Mesenchymal stem cell (in vitro differentiated cells and primary cell): ENCODE results near the gene KIFC3.

Source experiments
- DNase-seq: peaks from one replicate; pipeline ENCODE4 v3.0.0-alpha.2; 2013
- H2AFZ ChIP-seq: one replicate; pipeline ENCODE4 v1.6.1; 2013; ENCODE audit warnings: low read depth, mild to moderate bottlenecking, control low read depth, inconsistent platforms, low read length, moderate library complexity
- H2AK5ac ChIP-seq: 2 replicates; pipeline ENCODE4 v1.6.1; 2013; ENCODE audit warnings: low read length, moderate library complexity, mild to moderate bottlenecking, inconsistent platforms; ENCODE audit not compliant: severe bottlenecking
- H2BK120ac ChIP-seq: one replicate; pipeline ENCODE4 v1.6.1; 2013; ENCODE audit warnings: low read depth, mild to moderate bottlenecking, inconsistent platforms, low read length, moderate library complexity
- H2BK12ac ChIP-seq, 2 experiments: one replicate each; pipeline ENCODE4 v1.6.1; 2013; ENCODE audit warnings: inconsistent platforms in 2 of 2, low read length in 2 of 2, mild to moderate bottlenecking in 2 of 2, moderate library complexity in 2 of 2, control low read depth in 1 of 2
- H2BK15ac ChIP-seq: one replicate; pipeline ENCODE4 v1.6.1; 2013; ENCODE audit warnings: mild to moderate bottlenecking, low read depth, inconsistent platforms; ENCODE audit not compliant: poor library complexity, severe bottlenecking
- H2BK5ac ChIP-seq: 2 replicates; pipeline ENCODE4 v1.6.1; 2013; ENCODE audit warnings: low read depth, mild to moderate bottlenecking, low read length, control low read depth, inconsistent platforms; ENCODE audit not compliant: poor library complexity, severe bottlenecking
- H3K14ac ChIP-seq, 2 experiments: one replicate each; pipeline ENCODE4 v1.6.1; 2013; ENCODE audit warnings: inconsistent platforms in 2 of 2, low read length in 2 of 2, control low read depth in 1 of 2, mild to moderate bottlenecking in 1 of 2, moderate library complexity in 1 of 2
- H3K18ac ChIP-seq, 2 experiments: one replicate each; pipeline ENCODE4 v1.6.1; 2013; ENCODE audit warnings: inconsistent platforms in 2 of 2, low read length in 2 of 2, control low read depth in 1 of 2, low read depth in 1 of 2, mild to moderate bottlenecking in 1 of 2
- H3K23ac ChIP-seq, 2 experiments: one replicate each; pipeline ENCODE4 v1.6.1; 2013; ENCODE audit warnings: inconsistent platforms in 2 of 2, low read length in 2 of 2, mild to moderate bottlenecking in 2 of 2, moderate library complexity in 2 of 2, control low read depth in 1 of 2
- H3K27ac ChIP-seq: 2 replicates; pipeline ENCODE4 v1.5.1; 2013; ENCODE audit warnings: mild to moderate bottlenecking, moderate library complexity, low read length, control low read depth, inconsistent platforms; ENCODE audit not compliant: poor library complexity, severe bottlenecking
- H3K27me3 ChIP-seq, 2 experiments: 2 replicates each; pipeline versions ENCODE4 v1.6.1 to v1.7.0; 2013; ENCODE audit warnings: low read length in 2 of 2, mild to moderate bottlenecking in 2 of 2, moderate library complexity in 2 of 2, control low read depth in 1 of 2, inconsistent platforms in 1 of 2; ENCODE audit not compliant: control insufficient read depth in 1 of 2, insufficient read depth in 1 of 2
- H3K36me3 ChIP-seq, 2 experiments: 2 replicates each; pipeline versions ENCODE4 v1.6.1 to v1.7.0; 2013; ENCODE audit warnings: low read length in 2 of 2, control low read depth in 1 of 2, inconsistent platforms in 1 of 2, low read depth in 1 of 2, mild to moderate bottlenecking in 1 of 2; ENCODE audit not compliant: insufficient read depth in 2 of 2, control insufficient read depth in 1 of 2
- H3K4ac ChIP-seq, 2 experiments: one replicate each; pipeline ENCODE4 v1.6.1; 2013; ENCODE audit warnings: inconsistent platforms in 2 of 2, low read length in 2 of 2, mild to moderate bottlenecking in 2 of 2, moderate library complexity in 2 of 2, control low read depth in 1 of 2, low read depth in 1 of 2
- H3K4me1 ChIP-seq: 2 replicates; pipeline ENCODE4 v1.6.1; 2013; ENCODE audit warnings: low read depth, low read length, control low read depth; ENCODE audit not compliant: control insufficient read depth, insufficient read depth
- H3K4me2 ChIP-seq: 2 replicates; pipeline ENCODE4 v1.6.1; 2013; ENCODE audit warnings: low read length, mild to moderate bottlenecking, inconsistent platforms; ENCODE audit not compliant: poor library complexity, severe bottlenecking
- H3K4me3 ChIP-seq, 2 experiments: 2 replicates each; pipeline versions ENCODE4 v1.5.1 to v1.7.0; 2013; ENCODE audit warnings: low read length in 2 of 2, mild to moderate bottlenecking in 2 of 2, control low read depth in 1 of 2, low read depth in 1 of 2; ENCODE audit not compliant: insufficient read depth in 1 of 2
- H3K79me1 ChIP-seq: replicated peaks from 2 replicates; pipeline ENCODE4 v1.6.1; 2013; ENCODE audit warnings: mild to moderate bottlenecking, control low read depth, low read length, inconsistent platforms; ENCODE audit not compliant: poor library complexity, severe bottlenecking
- H3K9ac ChIP-seq: 2 replicates; pipeline ENCODE4 v1.7.0; 2013; ENCODE audit warnings: mild to moderate bottlenecking, low read length, moderate library complexity
- H3K9me3 ChIP-seq: 2 replicates; pipeline ENCODE4 v1.7.0; 2013; ENCODE audit warnings: mild to moderate bottlenecking, low read length; ENCODE audit not compliant: control insufficient read depth
- H4K8ac ChIP-seq: one replicate; pipeline ENCODE4 v1.6.1; 2013; ENCODE audit warnings: inconsistent platforms, mild to moderate bottlenecking, low read length, moderate library complexity
- H4K91ac ChIP-seq: one replicate; pipeline ENCODE4 v1.6.1; 2013; ENCODE audit warnings: mild to moderate bottlenecking, low read length, inconsistent platforms
- WGBS: methylation state at CpG from one replicate; pipeline ENCODE4 v1.1.7; 2013; ENCODE audit warnings: mixed read lengths; 5-methylcytosine and 5-hydroxymethylcytosine counted together

KIFC3 gene

GRCh38 chr16:57729182-57729484 is 73.2 kb downstream of the KIFC3 start:
- no peak overlapping the region for H2BK5ac ChIP-seq
- H3K4me3 ChIP-seq = no peak overlapping the region
- no peak overlapping the region for H2BK12ac ChIP-seq
- peaks cover 6 to 13% of the 10 kb centered on the region in 2 experiments for H3K27me3 ChIP-seq
- H3K9ac ChIP-seq = no peak overlapping the region
- H3K36me3 ChIP-seq = no peaks in the 10 kb centered on the region
- no peak overlapping the region for H4K91ac ChIP-seq
- H3K4me1 ChIP-seq = no peaks in the 10 kb centered on the region
- H3K9me3 ChIP-seq = peaks cover 6% of the 10 kb centered on the region
- no peak for DNase-seq
- H3K18ac ChIP-seq = no peak overlapping the region
- H2BK120ac ChIP-seq = no peak overlapping the region
- no peak overlapping the region for H4K8ac ChIP-seq
- no peak overlapping the region for H3K4me2 ChIP-seq
- no peak overlapping the region for H2AFZ ChIP-seq
- H3K4ac ChIP-seq = no peak overlapping the region
- no peaks in the 10 kb centered on the region for H3K79me1 ChIP-seq
- no peak overlapping the region for H2BK15ac ChIP-seq
- H3K14ac ChIP-seq = no peak overlapping the region
- H3K27ac ChIP-seq = no peak overlapping the region
- no peak overlapping the region for H2AK5ac ChIP-seq
- WGBS = 54% methylated on average over 1 of the region's 1 CpG
- H3K23ac ChIP-seq = no peak overlapping the region

- Histone ChIP-seq H2BK15ac (peak overlapping the region; percentile 18), H3K27ac (no peak overlapping the region), H3K9ac (no peak overlapping the region), H3K9me3 (peaks cover 6% of the 10 kb centered on the region), H2AFZ (no peak overlapping the region), H3K27me3 (peaks cover 6 to 13% of the 10 kb centered on the region in 2 experiments), H3K4me2 (no peak overlapping the region), H2BK5ac (no peak overlapping the region), H3K36me3 (no peaks in the 10 kb centered on the region), H3K14ac (no peak overlapping the region), H3K4me3 (no peak overlapping the region), H4K91ac (no peak overlapping the region), H3K79me1 (no peaks in the 10 kb centered on the region), H3K18ac (no peak overlapping the region), H3K23ac (no peak overlapping the region), H2BK120ac (no peak overlapping the region), H3K4me1 (no peaks in the 10 kb centered on the region), H4K8ac (no peak overlapping the region), H2BK12ac (no peak overlapping the region), H2AK5ac (no peak overlapping the region), H3K4ac (no peak overlapping the region)
- WGBS = 92% methylated on average over 14 of the region's 14 CpGs
- DNase-seq = no peak
Measured at GRCh38 chr16:57728336-57729181, 73.7 kb downstream of the KIFC3 start.

- Histone ChIP-seq H3K27ac (no peak overlapping the region), H3K4me1 (no peaks in the 10 kb centered on the region), H2BK120ac (no peak overlapping the region), H3K4me2 (no peak overlapping the region), H3K27me3 (peaks cover 6 to 13% of the 10 kb centered on the region in 2 experiments), H2AFZ (no peak overlapping the region), H3K79me1 (no peaks in the 10 kb centered on the region), H3K4ac (no peak overlapping the region), H3K14ac (no peak overlapping the region), H2BK5ac (no peak overlapping the region), H2AK5ac (no peak overlapping the region), H2BK15ac (no peak overlapping the region), H3K4me3 (no peak overlapping the region), H4K8ac (no peak overlapping the region), H3K36me3 (no peaks in the 10 kb centered on the region), H3K18ac (no peak overlapping the region), H2BK12ac (no peak overlapping the region), H4K91ac (no peak overlapping the region), H3K9me3 (peaks cover under 1% of the 10 kb centered on the region), H3K9ac (no peak overlapping the region), H3K23ac (no peak overlapping the region)
- WGBS = 20% methylated on average over 1 of the region's 4 CpGs
- no peak for DNase-seq
Measured at GRCh38 chr16:57727610-57728009, 74.7 kb downstream of the KIFC3 start.

GRCh38 chr16:57726433-57726947 is 75.8 kb downstream of the KIFC3 start:
- no peak for DNase-seq
- no peak overlapping the region for H2BK15ac ChIP-seq
- no peak overlapping the region for H2AK5ac ChIP-seq
- H2AFZ ChIP-seq = no peak overlapping the region
- no peak overlapping the region for H2BK5ac ChIP-seq
- H3K9me3 ChIP-seq = no peaks in the 10 kb centered on the region
- no peak overlapping the region for H3K4ac ChIP-seq
- H3K18ac ChIP-seq = no peak overlapping the region
- no peak overlapping the region for H3K4me2 ChIP-seq
- H3K14ac ChIP-seq = no peak overlapping the region
- no peak overlapping the region for H3K4me3 ChIP-seq
- WGBS = 78% methylated on average over 5 of the region's 7 CpGs
- H3K9ac ChIP-seq = no peak overlapping the region
- H4K91ac ChIP-seq = no peak overlapping the region
- no peaks in the 10 kb centered on the region for H3K4me1 ChIP-seq
- peaks cover 4 to 13% of the 10 kb centered on the region in 2 experiments for H3K27me3 ChIP-seq
- no peak overlapping the region for H3K27ac ChIP-seq
- H3K36me3 ChIP-seq = no peaks in the 10 kb centered on the region
- no peak overlapping the region for H4K8ac ChIP-seq
- H3K79me1 ChIP-seq = no peaks in the 10 kb centered on the region
- no peak overlapping the region for H3K23ac ChIP-seq
- H2BK12ac ChIP-seq = no peak overlapping the region
- H2BK120ac ChIP-seq = no peak overlapping the region
